ENCODE measurements around the gene SLC12A8.

- no peak for TF ChIP-seq GATA2 (IDR thresholded peaks at IDR 0.05; ENCODE audit: low read depth, low read length)
- no peak for TF ChIP-seq GATA3 (IDR thresholded peaks at IDR 0.05; ENCODE audit: low read depth, low read length)
Measured at GRCh38 chr3:125035217-125035616, 177.3 kb downstream of the SLC12A8 start.
